ENCODE data around the gene IMPA2. TPM values are rescaled to one million over a fixed set of nuclear protein-coding genes. Genes with fewer than 3 reads are reported as not detected.

IMPA2 gene
- total RNA-seq, 4 donors from 2014 or later, result 28.5 to 61.7 (median 31.6) TPM

DNA sequence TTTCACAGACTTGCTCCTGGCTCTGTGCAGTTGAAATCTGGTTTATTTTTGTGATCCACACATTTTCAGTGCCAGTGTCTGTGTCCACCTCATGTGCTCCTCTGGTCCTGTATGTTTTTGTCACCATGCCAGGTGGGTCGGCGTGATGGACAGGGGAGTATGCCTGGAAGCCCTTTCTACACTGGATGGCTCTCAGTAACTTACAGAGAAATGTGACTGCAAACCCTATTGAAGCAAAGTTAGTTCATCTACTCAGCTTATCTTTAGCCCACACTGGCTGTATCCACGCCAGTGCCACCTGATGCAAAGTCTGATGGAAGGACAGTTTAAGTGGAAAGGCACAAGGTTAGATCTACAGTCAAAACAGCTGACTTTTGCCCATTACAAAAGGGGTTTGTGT, 4.3 kb downstream of the IMPA2 start:
- Histone ChIP-seq H3K9me3 (no peaks in the 10 kb centered on the region), H3K4me1 (no peaks in the 10 kb centered on the region)

DNA sequence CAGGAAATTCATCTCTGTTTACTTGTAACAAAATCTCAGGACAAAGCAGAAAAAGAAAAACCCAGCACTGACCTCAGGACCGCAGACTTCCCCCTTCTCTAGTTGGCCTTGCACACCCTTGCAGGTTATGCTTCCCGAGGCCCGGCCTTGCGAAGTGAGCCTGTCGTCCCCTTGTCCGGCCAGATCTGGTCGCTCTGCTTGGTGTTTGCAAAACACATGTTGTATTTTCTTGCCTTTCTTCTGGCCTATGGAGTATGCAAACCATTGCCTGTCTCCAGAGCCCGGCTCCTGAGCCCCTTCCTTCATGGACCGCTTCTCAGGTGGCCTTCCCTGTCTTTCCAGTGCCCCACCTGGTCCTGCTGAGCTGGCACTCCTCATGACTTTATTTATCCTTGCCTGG, 4.8 kb downstream of the IMPA2 start:
- DNase-seq, result no peak
- H3K27ac ChIP-seq, result no peak overlapping the region
- no peak overlapping the region for H3K4me3 ChIP-seq
- H3K27me3 ChIP-seq, result no peaks in the 10 kb centered on the region
- intact Hi-C loops (cut with DNase I; ENCODE audit: low total_unique reads), result no loop called here
- no peaks in the 10 kb centered on the region for H3K9me3 ChIP-seq
- no peaks in the 10 kb centered on the region for H3K36me3 ChIP-seq
- H3K4me1 ChIP-seq, result no peaks in the 10 kb centered on the region
- no peak for TF ChIP-seq POLR2A (IDR thresholded peaks at IDR 0.05)
- TF ChIP-seq, protein P1, sequence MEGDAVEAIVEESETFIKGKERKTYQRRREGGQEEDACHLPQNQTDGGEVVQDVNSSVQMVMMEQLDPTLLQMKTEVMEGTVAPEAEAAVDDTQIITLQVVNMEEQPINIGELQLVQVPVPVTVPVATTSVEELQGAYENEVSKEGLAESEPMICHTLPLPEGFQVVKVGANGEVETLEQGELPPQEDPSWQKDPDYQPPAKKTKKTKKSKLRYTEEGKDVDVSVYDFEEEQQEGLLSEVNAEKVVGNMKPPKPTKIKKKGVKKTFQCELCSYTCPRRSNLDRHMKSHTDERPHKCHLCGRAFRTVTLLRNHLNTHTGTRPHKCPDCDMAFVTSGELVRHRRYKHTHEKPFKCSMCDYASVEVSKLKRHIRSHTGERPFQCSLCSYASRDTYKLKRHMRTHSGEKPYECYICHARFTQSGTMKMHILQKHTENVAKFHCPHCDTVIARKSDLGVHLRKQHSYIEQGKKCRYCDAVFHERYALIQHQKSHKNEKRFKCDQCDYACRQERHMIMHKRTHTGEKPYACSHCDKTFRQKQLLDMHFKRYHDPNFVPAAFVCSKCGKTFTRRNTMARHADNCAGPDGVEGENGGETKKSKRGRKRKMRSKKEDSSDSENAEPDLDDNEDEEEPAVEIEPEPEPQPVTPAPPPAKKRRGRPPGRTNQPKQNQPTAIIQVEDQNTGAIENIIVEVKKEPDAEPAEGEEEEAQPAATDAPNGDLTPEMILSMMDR (IDR thresholded peaks at IDR 0.05), result no peak

More for the DNA sequence above, 4.3 kb downstream of the IMPA2 start:
- Histone ChIP-seq H3K4me3 (no peak overlapping the region), H3K36me3 (no peaks in the 10 kb centered on the region), H3K27ac (no peak overlapping the region), H3K27me3 (no peaks in the 10 kb centered on the region)
- DNase-seq, result no peak
- intact Hi-C loops (cut with DNase I; ENCODE audit: low total_unique reads), result no loop called here
- TF ChIP-seq POLR2A (IDR thresholded peaks at IDR 0.05), result no peak
- TF ChIP-seq, protein P1 (IDR thresholded peaks at IDR 0.05), result no peak

DNA sequence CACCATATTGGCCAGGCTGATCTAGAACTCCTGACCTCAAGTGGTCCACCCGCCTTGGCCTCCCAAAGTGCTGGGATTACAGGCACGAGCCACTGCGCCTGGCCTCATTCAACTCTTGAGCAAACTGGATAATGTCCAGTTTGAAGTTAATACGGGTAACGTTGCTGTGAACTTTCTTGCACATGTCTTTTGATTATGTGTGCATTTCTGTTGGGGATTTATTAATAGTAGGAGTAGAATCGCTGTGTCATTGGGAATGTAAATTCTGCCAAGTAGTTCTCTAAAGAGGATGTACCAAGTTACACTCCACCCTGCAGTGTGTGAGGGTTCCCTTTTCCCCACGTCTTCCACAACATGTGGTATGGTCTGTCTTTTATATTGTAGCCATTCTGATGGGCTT, 6.2 kb downstream of the IMPA2 start:
- Histone ChIP-seq H3K4me3 (no peak overlapping the region), H3K4me1 (no peaks in the 10 kb centered on the region), H3K9me3 (no peaks in the 10 kb centered on the region), H3K27ac (no peak overlapping the region), H3K27me3 (no peaks in the 10 kb centered on the region), H3K36me3 (no peaks in the 10 kb centered on the region)
- intact Hi-C loops (cut with DNase I; ENCODE audit: low total_unique reads), result no loop called here
- TF ChIP-seq, protein P1 (IDR thresholded peaks at IDR 0.05), result no peak
- no peak for TF ChIP-seq POLR2A (IDR thresholded peaks at IDR 0.05)
- no peak for DNase-seq

DNA sequence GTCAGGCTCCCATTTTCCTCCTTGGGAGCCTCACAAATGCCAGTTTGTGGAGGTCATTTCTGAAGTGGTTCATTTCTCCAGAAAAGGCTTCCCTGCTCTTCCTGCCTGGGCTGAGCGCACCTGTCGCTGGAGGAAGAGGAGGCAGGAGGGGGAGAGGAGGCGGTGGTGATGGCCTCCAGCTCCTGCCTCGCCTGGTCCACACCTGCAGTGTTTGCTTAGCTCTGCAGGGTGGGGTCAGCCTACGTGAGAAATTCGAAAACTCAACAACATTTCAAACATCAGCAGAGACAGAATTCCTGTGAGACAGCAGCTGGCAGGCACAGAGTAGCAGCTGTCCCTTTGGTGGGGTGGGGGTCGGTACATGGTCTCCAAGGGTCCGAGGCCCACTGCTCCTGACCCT, 7.9 kb downstream of the IMPA2 start:
- H3K4me3 ChIP-seq, result no peak overlapping the region
- no peak overlapping the region for H3K27ac ChIP-seq
- no peaks in the 10 kb centered on the region for H3K36me3 ChIP-seq
- no peaks in the 10 kb centered on the region for H3K9me3 ChIP-seq
- no peaks in the 10 kb centered on the region for H3K4me1 ChIP-seq
- no peaks in the 10 kb centered on the region for H3K27me3 ChIP-seq
- intact Hi-C loops (cut with DNase I; ENCODE audit: low total_unique reads), result no loop called here
- DNase-seq, result no peak
- no peak for TF ChIP-seq POLR2A (IDR thresholded peaks at IDR 0.05)
- TF ChIP-seq, protein P1 (IDR thresholded peaks at IDR 0.05), result no peak

DNA sequence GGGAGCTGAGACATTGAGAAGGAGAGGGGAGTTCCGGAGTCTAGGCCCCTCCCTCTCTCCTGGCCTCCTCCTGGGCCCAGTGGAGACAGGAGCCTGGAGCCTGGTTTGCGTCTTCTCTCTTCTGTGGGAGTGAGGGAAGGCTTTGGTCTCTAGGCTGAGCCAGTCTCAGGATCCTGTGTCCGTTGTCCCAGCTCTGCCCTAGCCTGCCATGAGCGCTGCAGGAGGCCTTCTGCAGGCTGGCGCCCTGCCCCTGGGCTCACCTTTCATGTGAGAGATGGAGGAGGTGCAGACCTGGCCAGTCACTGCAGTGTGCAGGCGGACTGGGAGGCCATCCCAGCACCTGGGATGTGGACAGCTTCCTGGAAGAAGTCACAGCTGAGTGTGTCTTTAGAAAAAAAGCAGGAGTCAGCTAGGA, 8.7 kb downstream of the IMPA2 start:
- no peaks in the 10 kb centered on the region for H3K27me3 ChIP-seq
- no peak overlapping the region for H3K4me3 ChIP-seq
- no peak overlapping the region for H3K27ac ChIP-seq
- no peak for DNase-seq
- no peaks in the 10 kb centered on the region for H3K9me3 ChIP-seq
- TF ChIP-seq POLR2A (IDR thresholded peaks at IDR 0.05), result no peak
- TF ChIP-seq, protein P1 (IDR thresholded peaks at IDR 0.05), result no peak
- no peaks in the 10 kb centered on the region for H3K4me1 ChIP-seq
- H3K36me3 ChIP-seq, result no peaks in the 10 kb centered on the region
- intact Hi-C loops (cut with DNase I; ENCODE audit: low total_unique reads), result no loop called here

Measured in uterus (tissue), 4 donors.